ENCODE measurements around the gene SFSWAP.

GRCh38 chr12:131684015-131684725, 26.7 kb upstream of the SFSWAP start:
- TF ChIP-seq CTCF (IDR thresholded peaks at IDR 0.05) (no peak), POLR2A (IDR thresholded peaks at IDR 0.05) (no peak)

Measured in adrenal gland (tissue), 5 donors.